ES-I3 (cell line): Measurements from ENCODE around the gene CRYBA2.

ENCODE experiments used
- H3K36me3 ChIP-seq: 2 replicates; pipeline ENCODE4 v1.6.1; 2013; ENCODE audit warnings: mild to moderate bottlenecking, low read length, control low read depth, moderate library complexity; ENCODE audit not compliant: insufficient read depth
- H3K4me1 ChIP-seq: 2 replicates; pipeline ENCODE4 v1.6.1; 2013; ENCODE audit warnings: mild to moderate bottlenecking, control low read depth, low read length; ENCODE audit not compliant: insufficient read depth
- H3K9ac ChIP-seq: 2 replicates; pipeline ENCODE4 v1.6.1; 2013; ENCODE audit warnings: low read depth, mild to moderate bottlenecking, low read length, moderate library complexity
- H3K9me3 ChIP-seq: 2 replicates; pipeline ENCODE4 v1.6.1; 2013; ENCODE audit warnings: mild to moderate bottlenecking, low read length, moderate library complexity; ENCODE audit not compliant: control insufficient read depth, insufficient read depth

Gene CRYBA2

DNA sequence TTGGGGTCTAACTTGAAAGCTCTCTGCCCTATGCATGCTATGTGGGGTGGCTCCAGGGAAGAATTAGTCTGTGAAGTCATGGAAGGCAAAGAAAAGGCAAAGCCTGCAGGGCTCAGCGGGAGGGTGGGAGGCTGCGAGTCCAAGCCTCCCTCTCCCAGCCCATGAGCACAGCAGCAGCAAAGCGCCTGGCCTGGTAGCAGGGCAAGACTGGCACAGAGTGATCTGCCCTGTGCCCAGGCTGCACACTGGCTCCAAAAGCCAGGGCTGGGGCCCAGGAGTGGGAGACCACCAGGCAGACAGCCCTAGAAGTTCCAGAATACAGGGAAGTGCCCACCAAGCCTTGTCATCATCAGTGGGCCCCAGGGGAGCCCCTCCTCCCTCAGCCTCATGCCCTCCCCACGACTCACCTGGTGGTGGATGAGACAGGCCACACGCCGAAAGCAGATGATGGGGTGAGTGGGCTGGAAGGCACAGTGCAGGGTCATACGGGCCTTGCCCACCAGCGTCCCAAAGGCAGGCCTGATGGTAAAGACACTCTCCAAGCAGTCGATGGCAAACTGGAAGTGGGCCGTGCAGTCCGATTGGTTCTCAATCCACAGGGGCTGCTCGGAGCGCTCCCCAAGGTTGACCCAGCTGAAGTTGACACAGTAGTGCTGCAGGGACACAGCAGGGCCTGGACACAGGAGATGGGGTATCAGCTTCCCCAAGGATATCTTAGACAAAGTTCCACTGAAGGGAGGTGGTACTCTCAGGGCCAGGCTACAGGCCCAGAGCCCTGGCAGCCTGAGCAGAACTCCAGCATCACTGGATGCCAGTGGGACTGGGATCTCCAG is 36.0 kb upstream of the CRYBA2 start:
- Histone ChIP-seq H3K9me3 (no peaks in the 10 kb centered on the region), H3K4me1 (no peaks in the 10 kb centered on the region), H3K9ac (no peak overlapping the region)

DNA sequence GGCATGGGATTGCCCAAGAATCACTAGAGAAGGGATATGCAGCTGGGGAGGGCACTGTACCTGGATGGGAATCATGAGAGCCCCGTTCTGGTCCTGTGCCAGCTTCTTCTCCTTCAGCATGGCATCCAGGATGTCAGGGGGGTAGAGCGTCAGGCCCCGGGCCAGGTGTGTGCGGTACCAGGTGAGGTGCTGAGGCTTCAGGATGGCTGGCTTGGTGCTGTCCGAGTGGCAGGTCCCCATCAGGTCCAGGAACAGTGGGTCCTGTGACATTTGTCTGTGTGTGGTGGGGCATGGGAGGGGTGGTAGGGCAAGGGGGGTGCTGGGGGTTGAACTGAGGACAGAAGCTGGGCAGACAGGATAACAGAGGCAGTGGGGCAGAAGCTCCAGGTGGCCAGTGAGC is 34.9 kb upstream of the CRYBA2 start:
- H3K4me1 ChIP-seq, result no peaks in the 10 kb centered on the region
- H3K9ac ChIP-seq, result no peak overlapping the region
- no peaks in the 10 kb centered on the region for H3K36me3 ChIP-seq
- H3K9me3 ChIP-seq, result no peaks in the 10 kb centered on the region

More for the DNA sequence above, 36.0 kb upstream of the CRYBA2 start:
- H3K36me3 ChIP-seq, result no peaks in the 10 kb centered on the region

DNA sequence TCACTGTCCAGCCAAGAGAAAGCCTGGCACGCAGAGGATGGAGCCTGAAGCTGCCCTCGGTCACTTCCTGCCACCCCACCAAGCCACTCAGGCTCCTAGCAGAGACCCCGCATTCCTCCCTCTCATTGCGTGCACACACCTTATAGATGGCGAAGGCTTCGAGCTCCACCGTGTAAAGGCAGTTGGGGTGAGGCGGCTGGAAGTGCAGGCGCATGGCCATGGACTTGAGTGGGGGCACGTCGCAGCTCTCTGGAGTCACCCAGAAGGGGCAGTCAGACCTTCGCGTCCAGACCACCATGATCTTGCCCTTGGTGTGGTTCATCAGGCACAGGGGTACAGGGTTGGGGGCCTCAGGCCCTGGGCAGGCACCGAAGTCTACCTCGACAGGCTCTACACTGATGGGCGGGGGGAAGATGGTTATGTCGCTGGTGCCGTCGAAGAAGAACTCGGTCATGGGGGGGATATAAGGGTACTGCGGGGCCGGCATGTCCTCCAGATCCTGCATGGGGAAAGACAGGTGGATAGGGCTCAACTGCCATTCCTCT is 34.4 kb upstream of the CRYBA2 start:
- Histone ChIP-seq H3K36me3 (no peaks in the 10 kb centered on the region), H3K4me1 (no peaks in the 10 kb centered on the region), H3K9me3 (no peaks in the 10 kb centered on the region), H3K9ac (no peak overlapping the region)

DNA sequence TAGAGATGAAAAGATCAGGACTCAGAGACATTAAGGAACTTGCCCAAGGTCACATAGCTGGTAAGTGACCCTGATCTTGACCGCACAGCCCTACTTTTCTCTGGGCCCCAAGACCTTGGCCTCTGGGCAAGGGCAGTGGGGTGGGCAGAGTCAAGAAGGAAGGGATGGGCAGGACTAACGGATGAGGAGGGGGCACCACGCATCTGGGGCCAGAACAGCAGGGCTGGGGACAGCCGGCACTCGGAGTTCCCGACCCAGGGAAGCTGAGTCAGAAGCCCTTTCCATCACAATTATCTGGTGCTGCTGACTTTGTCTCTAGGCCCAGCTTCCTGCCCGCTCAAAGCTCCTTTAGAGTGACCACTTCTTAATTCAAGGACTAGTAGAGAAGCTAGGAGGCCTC is 33.7 kb upstream of the CRYBA2 start:
- H3K4me1 ChIP-seq, result no peaks in the 10 kb centered on the region
- H3K9me3 ChIP-seq, result no peaks in the 10 kb centered on the region
- H3K9ac ChIP-seq, result no peak overlapping the region
- H3K36me3 ChIP-seq, result no peaks in the 10 kb centered on the region

DNA sequence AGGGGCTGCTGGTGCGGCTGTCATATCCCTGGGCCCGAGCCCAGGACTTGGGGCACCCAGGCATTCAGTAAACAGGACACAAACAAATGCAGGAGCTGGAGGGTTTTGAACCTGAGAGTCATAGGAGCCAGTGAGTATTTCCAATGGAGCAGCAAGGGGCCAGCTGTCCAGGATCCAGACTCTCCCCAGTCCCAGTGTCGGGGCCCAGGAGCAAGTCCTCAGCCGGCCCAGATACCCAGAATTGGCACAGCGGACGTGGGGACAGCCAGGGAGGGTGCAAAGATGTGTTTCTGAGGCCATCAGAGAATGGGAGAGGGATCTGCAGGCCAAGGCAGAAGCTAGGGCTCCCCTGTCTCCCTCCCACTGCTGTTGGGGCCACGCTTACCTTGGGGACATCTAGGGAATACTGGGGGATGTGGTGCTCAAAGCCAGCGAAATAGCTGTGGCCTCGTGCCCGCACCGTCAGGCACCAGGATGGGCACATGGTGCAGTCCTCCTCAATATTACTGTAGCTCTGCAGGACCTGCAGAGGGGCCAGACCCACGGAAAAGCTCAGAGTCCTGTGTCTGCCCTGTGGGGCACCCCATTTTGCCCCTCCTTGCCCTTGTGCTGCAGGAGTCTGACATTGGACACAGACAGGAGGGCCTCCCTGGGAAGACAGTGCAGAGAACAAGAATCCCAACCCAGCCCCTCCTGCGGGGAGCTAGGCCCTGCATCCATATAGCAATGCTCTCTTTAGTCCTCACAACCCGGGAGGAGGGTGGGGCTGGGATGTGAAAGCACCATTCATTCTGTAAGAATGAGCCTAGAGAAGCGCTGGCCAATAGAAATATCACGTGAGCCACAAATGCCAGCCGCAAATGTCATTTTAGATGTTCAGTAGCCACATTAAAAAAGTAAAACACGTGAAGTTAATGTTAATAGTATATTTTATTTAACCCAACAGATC is 32.7 kb upstream of the CRYBA2 start:
- H3K9me3 ChIP-seq, result no peaks in the 10 kb centered on the region
- H3K9ac ChIP-seq, result no peak overlapping the region
- H3K4me1 ChIP-seq, result no peaks in the 10 kb centered on the region
- no peaks in the 10 kb centered on the region for H3K36me3 ChIP-seq

DNA sequence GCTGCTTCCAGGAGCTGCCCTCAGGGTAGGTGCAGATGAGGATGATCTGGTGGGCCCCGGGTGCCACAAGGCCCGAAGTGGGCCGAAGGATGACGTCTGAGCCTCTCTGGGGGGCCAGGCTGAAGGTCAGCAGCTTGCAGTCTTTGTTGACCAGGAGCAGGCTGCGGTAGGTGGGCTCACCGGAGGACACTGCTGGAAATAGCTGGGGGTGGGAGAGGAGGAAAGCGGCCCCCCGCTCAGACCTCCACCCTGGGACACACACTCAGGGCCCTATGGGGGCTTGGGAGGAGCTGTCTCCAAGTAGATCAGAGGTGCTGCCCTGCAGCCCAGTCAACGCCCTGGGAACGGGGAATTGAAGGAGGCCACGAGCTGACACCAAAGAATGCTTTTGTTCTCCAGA is 30.8 kb upstream of the CRYBA2 start:
- H3K9ac ChIP-seq, result no peak overlapping the region
- H3K9me3 ChIP-seq, result no peaks in the 10 kb centered on the region
- no peaks in the 10 kb centered on the region for H3K36me3 ChIP-seq
- no peaks in the 10 kb centered on the region for H3K4me1 ChIP-seq

DNA sequence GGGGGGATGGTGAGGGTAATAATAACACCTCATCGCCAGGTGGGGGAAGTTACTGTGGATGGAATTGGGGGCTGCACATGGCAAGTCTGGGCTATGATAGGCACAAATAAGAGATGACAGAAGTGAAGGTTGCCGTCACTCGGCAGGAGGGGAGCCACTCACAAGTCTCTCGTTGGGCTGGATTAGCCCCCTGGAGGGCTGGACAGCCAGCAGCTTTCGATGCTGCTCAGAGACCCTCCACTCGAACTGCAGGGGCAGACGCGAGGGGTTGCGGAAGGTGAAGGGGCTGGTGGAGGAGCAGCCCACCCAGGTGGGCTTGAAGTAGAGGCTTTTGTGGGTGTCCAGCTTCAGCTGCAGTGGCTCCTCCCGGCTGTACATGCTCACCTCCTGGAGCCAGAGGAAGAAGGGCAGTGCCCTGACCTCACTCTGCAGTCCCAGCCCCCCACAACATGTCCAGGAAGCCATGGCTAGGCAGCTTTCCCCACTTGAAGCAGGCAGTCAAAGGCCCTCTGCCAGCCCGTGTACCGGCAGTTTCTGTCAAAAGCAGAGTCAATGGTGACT is 29.9 kb upstream of the CRYBA2 start:
- Histone ChIP-seq H3K9ac (no peak overlapping the region), H3K9me3 (no peaks in the 10 kb centered on the region), H3K36me3 (no peaks in the 10 kb centered on the region), H3K4me1 (no peaks in the 10 kb centered on the region)

DNA sequence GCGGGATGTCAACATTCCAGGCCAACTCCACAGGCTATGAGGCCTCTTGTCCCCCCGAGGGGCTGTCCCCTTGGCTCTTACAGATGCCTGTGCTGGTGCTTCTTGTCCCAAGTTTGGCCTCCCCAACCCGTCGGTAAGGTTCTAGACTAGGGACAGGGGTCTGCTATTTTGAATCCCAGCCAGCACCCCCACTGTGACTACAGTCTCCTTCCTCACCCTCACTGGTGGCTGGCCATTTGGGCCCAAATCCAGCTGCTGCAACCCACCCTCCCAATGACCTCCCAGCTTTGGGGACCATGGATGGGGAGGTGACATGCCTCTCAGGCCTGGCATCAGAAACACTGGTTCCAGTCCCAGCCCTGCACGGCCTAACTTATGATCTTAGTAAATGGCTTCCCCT is 29.4 kb upstream of the CRYBA2 start:
- Histone ChIP-seq H3K4me1 (no peaks in the 10 kb centered on the region), H3K9me3 (no peaks in the 10 kb centered on the region), H3K9ac (no peak overlapping the region), H3K36me3 (no peaks in the 10 kb centered on the region)

DNA sequence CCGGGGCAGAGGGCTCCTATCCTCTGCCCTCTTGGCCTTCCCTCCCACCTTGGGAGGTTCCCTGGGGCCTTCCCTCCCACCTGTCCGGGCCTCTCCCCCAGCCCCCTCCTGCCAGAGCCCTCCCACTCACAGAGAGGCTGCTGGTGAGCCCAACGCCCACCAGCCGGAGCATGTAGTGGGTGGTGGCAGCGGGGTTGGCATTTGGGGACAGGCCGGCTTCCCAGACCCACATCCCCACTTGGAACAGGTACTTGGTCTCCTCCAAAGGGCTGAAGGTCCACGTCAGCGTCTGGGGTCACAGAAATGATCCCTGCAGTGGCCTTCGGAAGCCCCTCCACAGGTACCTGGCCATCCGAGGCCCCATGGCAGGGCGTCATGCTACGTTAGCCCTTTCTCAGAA is 28.8 kb upstream of the CRYBA2 start:
- Histone ChIP-seq H3K4me1 (no peaks in the 10 kb centered on the region), H3K9ac (no peak overlapping the region), H3K36me3 (no peaks in the 10 kb centered on the region), H3K9me3 (no peaks in the 10 kb centered on the region)

DNA sequence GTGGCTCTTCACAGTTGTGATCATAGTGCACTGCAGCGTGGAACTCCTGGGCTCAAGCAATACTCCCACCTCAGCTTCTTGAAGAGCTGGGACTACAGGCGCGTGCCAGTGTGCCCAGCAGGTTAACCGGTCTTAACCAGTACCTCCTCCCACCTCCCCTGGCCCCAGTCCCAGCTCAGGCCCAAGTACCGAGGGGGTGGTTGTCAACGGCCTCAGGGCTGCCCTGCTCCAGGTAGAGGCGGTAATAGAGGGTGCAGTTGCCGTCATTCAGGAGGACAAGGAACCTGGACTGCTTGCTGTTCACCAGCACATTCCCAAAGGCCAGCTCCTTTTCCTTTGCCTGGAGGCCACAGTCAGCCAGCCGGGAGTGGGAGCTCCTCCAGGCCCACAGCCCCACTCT is 28.4 kb upstream of the CRYBA2 start:
- Histone ChIP-seq H3K4me1 (no peaks in the 10 kb centered on the region), H3K9me3 (no peaks in the 10 kb centered on the region), H3K9ac (no peak overlapping the region), H3K36me3 (no peaks in the 10 kb centered on the region)

DNA sequence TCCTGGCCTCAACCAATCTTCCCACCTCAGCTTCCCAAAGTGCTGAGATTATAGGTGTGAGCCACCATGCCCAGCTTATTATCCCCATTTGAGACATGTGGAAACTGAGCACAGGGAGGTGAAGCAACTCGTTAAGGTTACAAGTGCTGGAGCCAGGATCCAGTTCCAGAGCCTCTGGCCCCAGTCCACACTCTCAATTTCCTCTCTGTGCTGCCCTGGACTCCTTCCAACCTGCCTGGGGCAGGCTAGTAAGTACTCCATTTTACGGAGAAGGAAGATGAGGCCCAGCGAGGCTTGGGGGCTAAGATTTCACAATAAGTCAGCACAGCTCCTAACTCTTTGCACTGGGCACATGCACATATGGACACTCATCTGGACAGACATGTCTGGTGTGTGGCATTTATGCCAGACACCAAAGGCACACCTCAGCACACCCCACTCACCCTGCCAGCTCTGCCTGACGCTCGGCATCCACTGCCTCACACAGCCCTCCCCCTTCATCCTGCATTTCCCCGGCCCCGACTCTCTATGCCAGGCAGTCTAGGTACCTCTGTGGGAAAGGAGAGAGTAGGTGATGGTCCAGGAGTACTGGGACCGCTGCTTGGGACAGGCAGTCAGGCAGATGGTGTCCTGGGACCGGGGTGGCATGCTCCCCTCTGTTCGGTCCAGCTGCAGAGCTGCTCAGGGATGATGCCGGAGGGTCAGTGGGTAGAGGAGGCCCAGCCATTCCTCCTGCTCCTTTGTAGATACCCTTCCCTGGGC is 27.6 kb upstream of the CRYBA2 start:
- H3K9me3 ChIP-seq, result no peaks in the 10 kb centered on the region
- no peaks in the 10 kb centered on the region for H3K36me3 ChIP-seq
- H3K4me1 ChIP-seq, result no peaks in the 10 kb centered on the region
- H3K9ac ChIP-seq, result no peak overlapping the region

DNA sequence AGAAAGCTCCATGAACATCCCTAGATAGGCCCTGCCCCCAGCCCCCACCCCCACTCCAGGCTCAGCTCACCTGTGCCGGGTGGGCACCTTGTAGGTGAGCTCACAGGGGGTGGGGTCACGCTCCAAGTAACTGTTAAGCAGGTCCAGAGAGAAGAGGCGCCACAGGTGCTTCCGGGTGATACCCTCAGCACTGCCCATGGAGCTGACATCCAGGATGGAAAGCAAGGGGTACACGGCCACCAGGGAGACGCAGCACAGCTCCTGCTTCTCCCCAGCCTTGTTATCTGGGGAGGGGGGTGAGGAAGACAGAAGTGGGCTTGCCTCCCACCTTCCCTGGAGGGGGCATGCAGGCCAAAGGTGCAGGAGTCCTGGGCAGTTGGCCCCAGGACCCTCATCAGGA is 26.2 kb upstream of the CRYBA2 start:
- Histone ChIP-seq H3K4me1 (no peaks in the 10 kb centered on the region), H3K9me3 (no peaks in the 10 kb centered on the region), H3K36me3 (no peaks in the 10 kb centered on the region), H3K9ac (no peak overlapping the region)

DNA sequence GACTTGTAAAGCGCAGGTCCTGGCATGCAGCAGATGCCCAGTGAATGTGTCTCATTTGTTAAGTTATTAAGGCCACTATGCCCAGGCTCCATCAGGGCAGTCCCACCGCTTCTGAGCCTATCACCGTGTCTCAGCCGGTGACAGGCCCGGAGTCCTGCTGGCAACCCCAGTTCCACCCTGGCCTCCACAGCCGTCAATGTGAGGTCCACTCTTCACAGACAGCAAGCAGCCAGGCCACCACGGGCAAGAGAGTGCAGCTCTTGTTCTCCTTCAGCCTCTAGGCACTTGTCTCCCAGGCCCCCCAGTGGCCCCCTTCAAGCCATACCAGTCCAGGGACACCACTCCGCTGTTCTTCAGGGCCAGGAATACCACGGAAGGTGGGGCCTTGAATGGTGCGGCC is 25.5 kb upstream of the CRYBA2 start:
- Histone ChIP-seq H3K9ac (no peak overlapping the region), H3K36me3 (no peaks in the 10 kb centered on the region), H3K9me3 (no peaks in the 10 kb centered on the region), H3K4me1 (no peaks in the 10 kb centered on the region)

DNA sequence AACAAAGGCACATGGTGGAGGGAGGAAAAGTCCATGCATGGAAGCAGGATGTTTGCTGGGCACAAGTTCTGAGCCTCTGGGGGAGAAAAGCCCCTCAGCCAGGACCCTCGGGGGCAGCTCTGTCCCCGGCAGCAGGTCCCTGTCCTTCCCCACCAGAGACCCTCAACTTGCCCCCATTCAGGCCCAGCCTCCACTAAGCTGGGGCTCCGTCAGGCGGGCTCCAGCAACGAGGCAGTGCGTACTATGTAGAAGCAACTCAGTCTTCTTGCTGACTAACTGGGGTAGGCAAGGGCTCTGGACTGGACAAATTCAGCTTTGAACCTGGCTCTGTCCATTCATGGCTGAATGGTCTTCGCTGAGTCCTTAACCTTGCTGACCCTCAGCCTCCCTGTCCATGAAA is 25.1 kb upstream of the CRYBA2 start:
- Histone ChIP-seq H3K9me3 (no peaks in the 10 kb centered on the region), H3K36me3 (no peaks in the 10 kb centered on the region), H3K4me1 (no peaks in the 10 kb centered on the region), H3K9ac (no peak overlapping the region)
